ENCODE measurements around the gene NTRK3. TPM values are rescaled to one million over a fixed set of nuclear protein-coding genes. Genes with fewer than 3 reads are reported as not detected.

NTRK3 gene
- total and polyA plus RNA-seq, 3 donors from 2014 or later, result 10.7 to 40.6 (median 24.6) TPM

DNA sequence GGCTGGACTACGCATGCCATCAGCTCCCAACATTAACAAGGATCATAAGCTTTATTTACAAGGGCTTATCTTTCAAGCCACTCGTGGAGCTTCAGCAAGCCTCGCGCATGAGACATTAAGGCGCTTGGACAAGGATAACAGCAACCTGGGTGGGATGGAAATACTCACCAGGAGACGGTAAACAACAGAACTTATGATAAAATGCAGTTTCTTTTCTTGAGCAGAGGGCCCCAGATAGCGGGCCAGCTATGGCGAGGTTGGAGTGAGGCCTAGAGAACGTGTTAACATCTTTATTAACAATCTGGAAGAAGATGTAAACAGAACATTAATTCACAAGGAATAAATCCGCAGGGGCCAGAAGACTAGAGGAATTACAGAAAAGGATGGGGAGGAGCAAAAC is 158.2 kb downstream of the NTRK3 start:
- H3K4me1 ChIP-seq, result no peaks in the 10 kb centered on the region
- no peaks in the 10 kb centered on the region for H3K36me3 ChIP-seq (ENCODE audit: low read depth, missing control alignments)
- DNase-seq, result no peak
- TF ChIP-seq, protein P1, sequence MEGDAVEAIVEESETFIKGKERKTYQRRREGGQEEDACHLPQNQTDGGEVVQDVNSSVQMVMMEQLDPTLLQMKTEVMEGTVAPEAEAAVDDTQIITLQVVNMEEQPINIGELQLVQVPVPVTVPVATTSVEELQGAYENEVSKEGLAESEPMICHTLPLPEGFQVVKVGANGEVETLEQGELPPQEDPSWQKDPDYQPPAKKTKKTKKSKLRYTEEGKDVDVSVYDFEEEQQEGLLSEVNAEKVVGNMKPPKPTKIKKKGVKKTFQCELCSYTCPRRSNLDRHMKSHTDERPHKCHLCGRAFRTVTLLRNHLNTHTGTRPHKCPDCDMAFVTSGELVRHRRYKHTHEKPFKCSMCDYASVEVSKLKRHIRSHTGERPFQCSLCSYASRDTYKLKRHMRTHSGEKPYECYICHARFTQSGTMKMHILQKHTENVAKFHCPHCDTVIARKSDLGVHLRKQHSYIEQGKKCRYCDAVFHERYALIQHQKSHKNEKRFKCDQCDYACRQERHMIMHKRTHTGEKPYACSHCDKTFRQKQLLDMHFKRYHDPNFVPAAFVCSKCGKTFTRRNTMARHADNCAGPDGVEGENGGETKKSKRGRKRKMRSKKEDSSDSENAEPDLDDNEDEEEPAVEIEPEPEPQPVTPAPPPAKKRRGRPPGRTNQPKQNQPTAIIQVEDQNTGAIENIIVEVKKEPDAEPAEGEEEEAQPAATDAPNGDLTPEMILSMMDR (IDR thresholded peaks at IDR 0.05), result no peak
- TF ChIP-seq POLR2A (IDR thresholded peaks at IDR 0.05), result no peak
- no peak overlapping the region for H3K27ac ChIP-seq
- intact Hi-C loops (cut with DNase I; ENCODE audit: low total_unique reads), result no loop called here
- 75 to 78% methylated on average over 10 of the region's 10 CpGs for WGBS, 2 donors
- H3K9me3 ChIP-seq, result no peaks in the 10 kb centered on the region
- H3K27me3 ChIP-seq, result no peaks in the 10 kb centered on the region
- H3K4me3 ChIP-seq, result no peak overlapping the region

DNA sequence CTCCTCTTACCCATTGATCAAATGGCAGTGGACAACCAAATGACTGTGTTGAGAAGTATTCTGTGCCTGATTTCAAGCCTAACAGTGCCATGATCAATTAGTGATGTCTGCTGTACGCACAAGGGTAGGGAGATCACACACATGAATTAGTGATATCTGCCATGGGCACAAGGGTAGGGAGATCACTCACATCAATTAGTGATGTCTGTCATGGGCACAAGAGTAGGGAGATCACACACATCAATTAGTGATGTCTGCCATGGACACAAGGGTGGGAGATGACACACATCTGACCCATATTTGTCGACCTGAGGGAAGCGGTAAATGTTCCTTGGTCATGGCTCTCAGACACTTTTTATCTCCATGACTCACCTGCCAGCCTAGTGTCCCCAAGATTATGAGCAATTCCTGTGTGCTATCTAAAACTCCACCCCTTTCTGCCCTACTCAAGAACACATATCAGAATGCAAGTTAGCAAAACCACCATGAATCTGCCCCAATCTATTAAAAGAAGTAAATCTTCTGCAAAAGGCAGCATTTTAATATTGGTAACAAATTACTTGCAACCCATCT is 165.0 kb downstream of the NTRK3 start:
- intact Hi-C loops (cut with DNase I; ENCODE audit: low total_unique reads), result no loop called here
- Histone ChIP-seq H3K9me3 (no peaks in the 10 kb centered on the region), H3K27me3 (no peaks in the 10 kb centered on the region), H3K27ac (no peak overlapping the region), H3K36me3 (ENCODE audit: low read depth, missing control alignments) (no peaks in the 10 kb centered on the region), H3K4me3 (no peak overlapping the region), H3K4me1 (peaks cover 11% of the 10 kb centered on the region)
- 88 to 89% methylated on average over 3 of the region's 3 CpGs for WGBS, 2 donors
- TF ChIP-seq, protein P1 (IDR thresholded peaks at IDR 0.05), result no peak
- TF ChIP-seq POLR2A (IDR thresholded peaks at IDR 0.05), result no peak
- no peak for DNase-seq

DNA sequence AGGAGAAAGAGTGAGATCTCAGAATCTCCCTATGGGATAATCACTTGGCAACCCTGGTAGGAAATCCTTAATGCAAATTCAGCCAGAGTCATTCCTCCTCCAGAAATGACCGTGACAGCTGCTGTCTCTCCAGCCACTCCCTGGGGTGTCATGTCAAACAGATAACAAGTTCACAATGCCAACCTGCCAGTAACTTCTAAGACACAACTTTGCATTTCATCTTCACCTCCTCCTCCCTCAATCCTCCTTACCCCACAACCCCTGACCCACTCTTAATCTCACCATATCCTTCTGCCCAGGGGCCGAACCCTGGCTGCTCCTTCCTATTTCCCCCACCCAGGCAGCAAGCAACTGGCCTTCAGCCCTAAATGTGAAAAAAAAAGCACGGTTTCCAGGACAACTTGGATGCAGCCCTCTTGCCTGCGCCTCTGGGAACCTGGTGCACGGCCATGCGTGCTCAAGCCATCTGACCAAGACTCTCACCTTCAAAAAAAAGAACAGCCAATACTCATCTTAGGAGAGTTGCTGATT is 166.0 kb downstream of the NTRK3 start:
- Histone ChIP-seq H3K9me3 (no peaks in the 10 kb centered on the region), H3K4me3 (no peak overlapping the region), H3K36me3 (ENCODE audit: low read depth, missing control alignments) (no peaks in the 10 kb centered on the region), H3K4me1 (peaks cover 11% of the 10 kb centered on the region), H3K27ac (no peak overlapping the region), H3K27me3 (no peaks in the 10 kb centered on the region)
- no peak for DNase-seq
- 35 to 42% methylated on average over 6 of the region's 6 CpGs for WGBS, 2 donors
- TF ChIP-seq POLR2A (IDR thresholded peaks at IDR 0.05), result no peak
- TF ChIP-seq, protein P1 (IDR thresholded peaks at IDR 0.05), result no peak
- intact Hi-C loops (cut with DNase I; ENCODE audit: low total_unique reads), result no loop called here

DNA sequence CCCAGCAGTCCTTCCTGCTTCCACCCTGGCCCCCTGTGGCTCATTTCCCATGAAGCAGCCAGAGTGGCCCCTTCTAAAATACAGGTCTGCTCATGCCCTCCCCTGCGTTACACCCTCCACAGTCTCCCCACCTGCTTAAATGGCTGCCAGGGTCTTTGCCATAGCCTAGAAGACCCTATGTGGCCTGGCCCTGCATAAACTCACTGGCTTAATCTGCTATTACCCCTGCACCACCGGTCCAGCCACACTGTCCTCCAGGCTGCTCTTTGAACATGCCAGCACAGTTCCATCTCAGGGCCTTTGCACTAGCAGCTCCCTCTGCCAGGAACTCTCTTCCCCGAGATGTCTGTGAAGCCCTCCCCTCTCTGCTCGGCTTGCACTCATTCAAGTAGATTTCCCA is 166.8 kb downstream of the NTRK3 start:
- no peaks in the 10 kb centered on the region for H3K27me3 ChIP-seq
- no peaks in the 10 kb centered on the region for H3K36me3 ChIP-seq (ENCODE audit: low read depth, missing control alignments)
- DNase-seq, result no peak
- no peak overlapping the region for H3K27ac ChIP-seq
- 74 to 77% methylated on average over 3 to 4 of the region's 4 CpGs for WGBS, 2 donors
- H3K4me3 ChIP-seq, result no peak overlapping the region
- H3K9me3 ChIP-seq, result no peaks in the 10 kb centered on the region
- H3K4me1 ChIP-seq, result peaks cover 11% of the 10 kb centered on the region
- TF ChIP-seq POLR2A (IDR thresholded peaks at IDR 0.05), result no peak
- TF ChIP-seq, protein P1 (IDR thresholded peaks at IDR 0.05), result no peak
- intact Hi-C loops (cut with DNase I; ENCODE audit: low total_unique reads), result no loop called here

DNA sequence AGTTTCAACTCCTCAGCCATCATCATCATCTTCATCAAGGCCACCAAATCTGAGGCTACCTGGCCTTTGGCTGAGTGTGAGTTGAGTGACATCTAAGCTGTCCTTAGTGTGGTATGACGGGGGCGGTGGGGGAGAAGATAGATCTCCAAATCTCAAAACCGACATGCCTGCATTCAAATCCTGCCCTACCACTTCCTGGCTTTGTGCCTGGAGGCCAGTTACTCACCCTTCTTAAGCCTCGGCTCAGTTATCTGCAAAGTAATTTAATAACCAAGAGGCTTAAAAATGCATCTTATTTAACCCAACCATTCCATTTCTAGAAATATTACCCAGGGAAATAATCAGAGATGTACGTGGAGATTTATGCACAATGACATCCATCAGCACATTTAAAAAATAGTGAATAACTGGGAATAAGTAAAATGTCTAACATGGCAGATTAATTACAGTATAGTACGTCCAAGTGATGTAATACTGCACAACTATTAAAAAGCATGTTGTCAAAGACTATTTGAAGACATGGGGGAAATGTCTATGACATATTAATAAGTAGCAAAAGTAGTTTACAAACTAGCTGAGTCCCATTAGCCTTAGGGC is 167.4 kb downstream of the NTRK3 start:
- Histone ChIP-seq H3K9me3 (no peaks in the 10 kb centered on the region), H3K4me3 (no peak overlapping the region), H3K27ac (no peak overlapping the region), H3K27me3 (no peaks in the 10 kb centered on the region), H3K36me3 (ENCODE audit: low read depth, missing control alignments) (no peaks in the 10 kb centered on the region), H3K4me1 (peaks cover 11% of the 10 kb centered on the region)
- TF ChIP-seq, protein P1 (IDR thresholded peaks at IDR 0.05), result no peak
- no peak for TF ChIP-seq POLR2A (IDR thresholded peaks at IDR 0.05)
- intact Hi-C loops (cut with DNase I; ENCODE audit: low total_unique reads), result no loop called here
- WGBS, 2 donors, result 59 to 60% methylated on average over 6 of the region's 6 CpGs
- no peak for DNase-seq

Measured in testis (tissue), 3 donors.